NT2/D1 (cell line): ENCODE data around the gene CLEC3B.

Source experiments
- SUZ12 ChIP-seq: IDR thresholded peaks from 2 replicates; pipeline ENCODE4 v1.6.1; 2011; ENCODE audit not compliant: insufficient read length, insufficient read depth; ENCODE audit errors: extremely low read depth
- YY1 ChIP-seq: IDR thresholded peaks from 2 replicates; pipeline ENCODE4 v1.6.1; 2011; ENCODE audit not compliant: insufficient read length, insufficient read depth
- ZNF274 ChIP-seq: IDR thresholded peaks from 2 replicates; pipeline ENCODE4 v1.6.1; 2011; ENCODE audit warnings: mild to moderate bottlenecking, low read depth, low read length

DNA sequence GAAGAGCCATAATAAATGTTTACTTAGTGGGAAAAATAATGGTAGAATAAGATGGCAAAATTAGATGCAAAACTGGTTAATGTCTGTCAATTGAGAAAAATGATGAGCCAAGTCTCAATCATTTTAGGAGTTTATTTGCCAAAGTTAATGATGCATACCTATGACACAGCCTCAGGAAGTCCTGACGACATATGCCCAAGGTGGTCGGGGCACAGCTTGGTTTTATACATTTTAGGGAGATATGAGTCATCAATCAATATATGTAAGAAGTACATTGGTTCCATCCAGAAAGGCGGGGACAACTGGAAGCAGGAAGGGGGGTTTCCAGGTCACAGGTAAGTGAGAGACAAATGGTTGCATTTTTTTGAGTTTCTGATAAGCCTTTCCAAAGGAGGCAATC lies 31.5 kb downstream of the CLEC3B start:
- TF ChIP-seq SUZ12 (no peak), YY1 (no peak), ZNF274 (no peak)
